ENCODE data around the gene HSD17B4. TPM values are rescaled to one million over a fixed set of nuclear protein-coding genes. Genes with fewer than 3 reads are reported as not detected.
"Not testable (repeated sequence)": the region's sequence is repeated elsewhere in the genome, so short reads cannot be mapped to it uniquely, and the experiment has no call there.

Gene HSD17B4
- total RNA-seq, 1 donor from 2014 or later: 115 TPM

- TF ChIP-seq, protein P1, sequence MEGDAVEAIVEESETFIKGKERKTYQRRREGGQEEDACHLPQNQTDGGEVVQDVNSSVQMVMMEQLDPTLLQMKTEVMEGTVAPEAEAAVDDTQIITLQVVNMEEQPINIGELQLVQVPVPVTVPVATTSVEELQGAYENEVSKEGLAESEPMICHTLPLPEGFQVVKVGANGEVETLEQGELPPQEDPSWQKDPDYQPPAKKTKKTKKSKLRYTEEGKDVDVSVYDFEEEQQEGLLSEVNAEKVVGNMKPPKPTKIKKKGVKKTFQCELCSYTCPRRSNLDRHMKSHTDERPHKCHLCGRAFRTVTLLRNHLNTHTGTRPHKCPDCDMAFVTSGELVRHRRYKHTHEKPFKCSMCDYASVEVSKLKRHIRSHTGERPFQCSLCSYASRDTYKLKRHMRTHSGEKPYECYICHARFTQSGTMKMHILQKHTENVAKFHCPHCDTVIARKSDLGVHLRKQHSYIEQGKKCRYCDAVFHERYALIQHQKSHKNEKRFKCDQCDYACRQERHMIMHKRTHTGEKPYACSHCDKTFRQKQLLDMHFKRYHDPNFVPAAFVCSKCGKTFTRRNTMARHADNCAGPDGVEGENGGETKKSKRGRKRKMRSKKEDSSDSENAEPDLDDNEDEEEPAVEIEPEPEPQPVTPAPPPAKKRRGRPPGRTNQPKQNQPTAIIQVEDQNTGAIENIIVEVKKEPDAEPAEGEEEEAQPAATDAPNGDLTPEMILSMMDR (IDR thresholded peaks at IDR 0.05; ENCODE audit: insufficient read depth, low read length, severe bottlenecking): no peak
- H3K36me3 ChIP-seq (ENCODE audit: control insufficient read depth, insufficient read depth, low read length): no peaks in the 10 kb centered on the region
- DNase-seq (ENCODE audit: low read depth) (no peak), FAIRE-seq (no peak)
- no peak overlapping the region for H3K4me3 ChIP-seq (ENCODE audit: low read depth, low read length)
- no peaks in the 10 kb centered on the region for H3K27me3 ChIP-seq (ENCODE audit: control insufficient read depth, insufficient read depth, low read length)
Observed at GRCh38 chr5:119501671-119502179, 49.4 kb downstream of the HSD17B4 start.

GRCh38 chr5:119503939-119504338 is 51.6 kb downstream of the HSD17B4 start:
- DNase-seq (ENCODE audit: low read depth); FAIRE-seq; H3K36me3 ChIP-seq (ENCODE audit: control insufficient read depth, insufficient read depth, low read length); H3K4me3 ChIP-seq (ENCODE audit: low read depth, low read length); H3K27me3 ChIP-seq (ENCODE audit: control insufficient read depth, insufficient read depth, low read length): not testable (repeated sequence)

- FAIRE-seq: no peak
- no peaks in the 10 kb centered on the region for H3K27me3 ChIP-seq (ENCODE audit: control insufficient read depth, insufficient read depth, low read length)
- H3K36me3 ChIP-seq (ENCODE audit: control insufficient read depth, insufficient read depth, low read length): no peaks in the 10 kb centered on the region
- TF ChIP-seq, protein P1 (IDR thresholded peaks at IDR 0.05; ENCODE audit: insufficient read depth, low read length, severe bottlenecking): no peak
- no peak overlapping the region for H3K4me3 ChIP-seq (ENCODE audit: low read depth, low read length)
- no peak for DNase-seq (ENCODE audit: low read depth)
Observed at GRCh38 chr5:119512277-119512676, 60.0 kb downstream of the HSD17B4 start.

- FAIRE-seq: no peak
- no peak overlapping the region for H3K4me3 ChIP-seq (ENCODE audit: low read depth, low read length)
- no peak for DNase-seq (ENCODE audit: low read depth)
- TF ChIP-seq, protein P1 (IDR thresholded peaks at IDR 0.05; ENCODE audit: insufficient read depth, low read length, severe bottlenecking): no peak
- no peaks in the 10 kb centered on the region for H3K36me3 ChIP-seq (ENCODE audit: control insufficient read depth, insufficient read depth, low read length)
- H3K27me3 ChIP-seq (ENCODE audit: control insufficient read depth, insufficient read depth, low read length): no peaks in the 10 kb centered on the region
Observed at GRCh38 chr5:119515192-119515591, 62.9 kb downstream of the HSD17B4 start.

GRCh38 chr5:119517115-119517514 is 64.8 kb downstream of the HSD17B4 start:
- DNase-seq (ENCODE audit: low read depth); H3K4me3 ChIP-seq (ENCODE audit: low read depth, low read length); H3K36me3 ChIP-seq (ENCODE audit: control insufficient read depth, insufficient read depth, low read length); H3K27me3 ChIP-seq (ENCODE audit: control insufficient read depth, insufficient read depth, low read length); FAIRE-seq: not testable (repeated sequence)

- TF ChIP-seq, protein P1 (IDR thresholded peaks at IDR 0.05; ENCODE audit: insufficient read depth, low read length, severe bottlenecking): no peak
- H3K27me3 ChIP-seq (ENCODE audit: control insufficient read depth, insufficient read depth, low read length): no peaks in the 10 kb centered on the region
- H3K4me3 ChIP-seq (ENCODE audit: low read depth, low read length): no peak overlapping the region
- H3K36me3 ChIP-seq (ENCODE audit: control insufficient read depth, insufficient read depth, low read length): no peaks in the 10 kb centered on the region
- FAIRE-seq: no peak
- DNase-seq (ENCODE audit: low read depth): no peak
Observed at GRCh38 chr5:119521232-119521631, 68.9 kb downstream of the HSD17B4 start.

DNA sequence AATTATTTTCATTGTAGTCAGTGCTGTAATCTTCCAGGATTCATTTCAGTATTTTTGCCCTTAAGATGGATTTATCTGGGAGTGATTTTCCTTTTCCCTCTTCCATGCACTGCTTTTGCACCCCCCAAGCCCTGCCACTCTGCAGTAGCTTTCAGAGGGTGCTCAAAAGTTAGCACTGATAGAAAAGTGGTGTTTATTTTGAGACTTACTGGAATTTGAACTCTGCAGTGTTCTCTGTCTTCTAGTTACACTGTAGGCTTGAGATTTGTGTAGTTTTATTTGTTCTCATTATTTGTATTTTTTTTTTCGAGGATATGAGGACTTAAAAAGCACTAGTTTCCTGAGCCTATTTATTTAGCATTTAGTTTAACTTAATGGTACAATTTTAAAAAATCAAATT is 70.5 kb downstream of the HSD17B4 start:
- Histone ChIP-seq H3K4me3 (ENCODE audit: low read depth, low read length) (no peak overlapping the region), H3K27me3 (ENCODE audit: control insufficient read depth, insufficient read depth, low read length) (no peaks in the 10 kb centered on the region), H3K36me3 (ENCODE audit: control insufficient read depth, insufficient read depth, low read length) (no peaks in the 10 kb centered on the region)
- DNase-seq (ENCODE audit: low read depth) (no peak), FAIRE-seq (no peak)
- TF ChIP-seq, protein P1 (IDR thresholded peaks at IDR 0.05; ENCODE audit: insufficient read depth, low read length, severe bottlenecking): no peak

All from bronchial epithelial cell (primary cell).